Ramos (cell line): ENCODE data around the gene JAM3.

Experiments
- in situ Hi-C: fragments of 300-500 bp; cut with MboI; formaldehyde crosslinking; loops from one replicate; pipeline ENCODE4 v1.14.3; 2022; ENCODE audit warnings: low sequenced_read_pairs; ENCODE audit not compliant: unreplicated experiment

The JAM3 gene

DNA sequence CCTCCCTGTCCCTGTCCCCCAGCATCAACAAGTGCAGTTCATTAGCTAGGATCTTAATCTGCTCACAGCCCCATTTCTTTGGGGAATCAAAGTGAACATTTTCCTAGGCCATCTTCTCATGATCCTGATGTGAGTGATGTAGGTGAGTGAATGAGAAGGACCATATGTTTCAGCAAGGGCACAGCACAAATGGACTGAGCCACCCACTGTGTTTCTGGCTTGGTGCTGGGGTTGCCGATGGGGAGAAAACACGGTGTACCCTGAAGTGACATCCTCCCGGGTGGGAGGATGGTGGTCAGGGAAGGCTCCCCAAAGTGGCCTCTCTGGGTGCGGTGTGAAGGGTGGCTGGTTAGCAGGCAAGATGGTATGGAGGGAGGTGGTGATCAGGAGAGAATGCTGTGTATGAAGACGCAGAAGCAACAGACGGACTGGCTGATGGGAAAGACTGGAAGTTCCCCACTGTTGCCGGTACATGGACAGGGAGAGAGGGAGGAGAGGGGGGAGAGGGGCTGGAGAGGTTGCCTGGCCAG is 72.2 kb downstream of the JAM3 start:
- in situ Hi-C loops: no loop called here

DNA sequence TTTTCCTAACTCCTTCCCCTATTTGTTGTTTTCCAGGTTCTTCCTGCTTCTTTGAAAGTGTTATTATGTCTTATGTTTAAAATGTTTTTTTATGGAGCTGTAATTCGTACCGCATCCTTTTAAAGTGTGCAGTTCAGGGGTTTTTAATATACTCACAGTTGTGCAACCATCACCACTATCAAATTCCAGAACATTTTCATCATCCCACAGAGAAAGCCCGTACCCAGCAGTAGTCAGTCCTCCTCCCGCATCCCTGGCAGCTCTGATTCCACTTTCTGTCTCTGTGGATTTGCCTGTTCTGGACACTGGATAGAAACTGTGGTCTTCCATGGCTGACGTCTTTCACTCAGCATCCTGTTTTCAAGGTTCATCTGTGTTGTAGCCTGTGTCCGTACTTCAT is 73.7 kb downstream of the JAM3 start:
- in situ Hi-C loops: no loop called here

- in situ Hi-C loops: no loop called here
Measured at GRCh38 chr11:134143801-134144200, 74.9 kb downstream of the JAM3 start.

GRCh38 chr11:134144744-134145143 is 75.9 kb downstream of the JAM3 start:
- in situ Hi-C loops: no loop called here

DNA sequence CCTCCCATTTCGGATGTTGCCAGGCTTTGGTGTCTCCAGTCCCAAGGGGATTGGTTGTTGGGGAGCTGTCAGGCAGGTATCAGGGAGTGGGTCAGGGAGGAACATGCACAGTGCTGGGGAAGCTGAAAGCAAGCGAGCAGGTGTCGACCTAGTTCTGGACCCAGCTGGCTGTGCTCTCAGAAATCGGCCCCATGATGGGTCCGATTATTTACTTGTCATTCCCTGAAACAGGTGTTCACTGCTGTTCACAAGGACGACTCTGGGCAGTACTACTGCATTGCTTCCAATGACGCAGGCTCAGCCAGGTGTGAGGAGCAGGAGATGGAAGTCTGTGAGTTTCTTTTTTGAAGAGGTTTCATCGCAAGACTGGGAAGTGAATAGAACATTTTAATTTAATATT is 76.8 kb downstream of the JAM3 start:
- in situ Hi-C loops: no loop called here

DNA sequence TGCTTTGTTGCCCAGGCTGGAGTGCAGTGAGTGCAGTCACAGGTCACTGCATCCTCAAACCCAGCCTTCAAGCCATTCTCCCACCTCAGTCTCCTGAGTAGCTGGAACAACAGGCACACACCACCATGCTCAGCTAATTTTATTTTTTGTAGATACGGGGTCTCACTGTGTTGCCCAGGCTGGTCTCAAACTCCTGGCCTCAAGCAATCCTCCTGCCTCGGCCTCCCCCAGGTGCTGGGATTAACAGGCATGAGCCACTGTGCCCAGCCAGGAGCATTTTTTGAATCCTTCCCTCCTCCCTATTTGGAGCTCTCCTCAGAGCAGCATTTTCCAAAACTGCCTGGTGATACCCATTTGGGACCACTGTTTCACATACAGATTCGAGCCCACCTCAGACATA is 77.7 kb downstream of the JAM3 start:
- in situ Hi-C loops: no loop called here

DNA sequence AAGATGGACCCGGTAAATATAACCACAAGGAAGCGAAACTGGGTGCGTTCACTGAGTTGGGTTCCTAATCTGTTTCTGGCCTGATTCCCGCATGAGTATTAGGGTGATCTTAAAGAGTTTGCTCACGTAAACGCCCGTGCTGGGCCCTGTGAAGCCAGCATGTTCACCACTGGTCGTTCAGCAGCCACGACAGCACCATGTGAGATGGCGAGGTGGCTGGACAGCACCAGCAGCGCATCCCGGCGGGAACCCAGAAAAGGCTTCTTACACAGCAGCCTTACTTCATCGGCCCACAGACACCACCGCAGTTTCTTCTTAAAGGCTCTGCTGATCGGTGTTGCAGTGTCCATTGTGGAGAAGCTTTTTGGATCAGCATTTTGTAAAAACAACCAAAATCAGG is 80.5 kb downstream of the JAM3 start:
- in situ Hi-C loops: no loop called here

DNA sequence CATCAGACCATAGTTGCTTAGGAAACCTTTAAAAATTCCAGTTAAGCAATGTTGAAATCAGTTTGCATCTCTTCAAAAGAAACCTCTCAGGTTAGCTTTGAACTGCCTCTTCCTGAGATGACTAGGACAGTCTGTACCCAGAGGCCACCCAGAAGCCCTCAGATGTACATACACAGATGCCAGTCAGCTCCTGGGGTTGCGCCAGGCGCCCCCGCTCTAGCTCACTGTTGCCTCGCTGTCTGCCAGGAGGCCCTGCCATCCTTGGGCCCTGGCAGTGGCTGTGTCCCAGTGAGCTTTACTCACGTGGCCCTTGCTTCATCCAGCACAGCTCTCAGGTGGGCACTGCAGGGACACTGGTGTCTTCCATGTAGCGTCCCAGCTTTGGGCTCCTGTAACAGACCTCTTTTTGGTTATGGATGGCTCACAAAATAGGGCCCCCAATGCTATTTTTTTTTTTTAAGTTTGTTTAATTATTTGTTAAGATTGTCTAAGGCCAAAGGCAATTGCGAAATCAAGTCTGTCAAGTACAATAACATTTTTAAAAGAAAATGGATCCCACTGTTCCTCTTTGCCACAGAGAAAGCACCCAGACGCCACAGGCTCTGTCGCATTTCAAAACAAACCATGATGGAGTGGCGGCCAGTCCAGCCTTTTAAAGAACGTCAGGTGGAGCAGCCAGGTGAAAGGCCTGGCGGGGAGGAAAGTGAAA is 81.5 kb downstream of the JAM3 start:
- in situ Hi-C loops: no loop called here

DNA sequence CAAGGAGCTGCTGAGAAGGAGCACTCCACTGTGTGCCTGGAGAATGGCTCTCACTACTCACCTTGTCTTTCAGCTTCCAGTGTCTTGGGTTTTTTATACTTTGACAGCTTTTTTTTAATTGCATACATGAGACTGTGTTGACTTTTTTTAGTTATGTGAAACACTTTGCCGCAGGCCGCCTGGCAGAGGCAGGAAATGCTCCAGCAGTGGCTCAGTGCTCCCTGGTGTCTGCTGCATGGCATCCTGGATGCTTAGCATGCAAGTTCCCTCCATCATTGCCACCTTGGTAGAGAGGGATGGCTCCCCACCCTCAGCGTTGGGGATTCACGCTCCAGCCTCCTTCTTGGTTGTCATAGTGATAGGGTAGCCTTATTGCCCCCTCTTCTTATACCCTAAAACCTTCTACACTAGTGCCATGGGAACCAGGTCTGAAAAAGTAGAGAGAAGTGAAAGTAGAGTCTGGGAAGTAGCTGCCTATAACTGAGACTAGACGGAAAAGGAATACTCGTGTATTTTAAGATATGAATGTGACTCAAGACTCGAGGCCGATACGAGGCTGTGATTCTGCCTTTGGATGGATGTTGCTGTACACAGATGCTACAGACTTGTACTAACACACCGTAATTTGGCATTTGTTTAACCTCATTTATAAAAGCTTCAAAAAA is 82.3 kb downstream of the JAM3 start:
- in situ Hi-C loops: no loop called here

GRCh38 chr11:134152696-134153095 is 83.8 kb downstream of the JAM3 start:
- in situ Hi-C loops: no loop called here

GRCh38 chr11:134153147-134153905 is 84.5 kb downstream of the JAM3 start:
- in situ Hi-C loops: no loop called here

GRCh38 chr11:134154441-134154840 is 85.6 kb downstream of the JAM3 start:
- in situ Hi-C loops: no loop called here

DNA sequence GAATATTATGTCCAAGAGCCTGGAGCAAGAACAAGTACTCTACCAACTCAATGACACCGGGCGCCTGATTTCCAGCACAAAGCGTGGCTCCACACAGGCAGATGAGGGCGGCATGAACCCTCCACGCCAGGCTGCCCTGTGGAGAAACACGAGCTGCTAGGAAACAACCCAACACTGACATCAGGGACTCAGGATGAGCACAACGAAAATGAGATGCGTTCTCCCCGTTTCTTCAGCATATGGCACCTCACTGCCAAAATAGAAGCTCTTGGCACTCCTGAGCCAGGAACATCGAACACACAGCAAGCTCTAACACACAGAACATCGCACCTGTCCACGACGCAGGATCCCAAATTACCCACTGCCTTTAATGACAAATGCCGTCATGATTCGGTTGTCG is 86.6 kb downstream of the JAM3 start:
- in situ Hi-C loops: no loop called here

- in situ Hi-C loops: no loop called here
Measured at GRCh38 chr11:134155946-134156865, 87.3 kb downstream of the JAM3 start.

DNA sequence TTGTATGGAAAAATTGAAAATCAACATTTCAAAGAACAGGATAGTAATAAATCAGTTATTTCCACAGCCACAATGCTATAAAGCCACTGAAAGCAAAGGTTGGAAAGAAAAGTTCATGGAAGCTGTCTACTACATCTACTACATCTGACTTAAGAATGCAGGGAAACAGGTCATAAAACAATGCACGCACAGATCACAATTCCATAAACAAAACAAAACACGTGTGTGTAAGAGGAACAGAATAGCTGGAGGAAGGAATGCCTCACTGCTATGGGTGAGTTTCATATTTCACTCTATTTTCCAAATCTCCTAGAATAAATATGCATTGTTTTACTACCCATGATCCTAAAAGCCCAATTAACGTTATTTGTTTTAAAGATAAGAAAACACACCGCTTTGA is 88.6 kb downstream of the JAM3 start:
- in situ Hi-C loops: no loop called here

DNA sequence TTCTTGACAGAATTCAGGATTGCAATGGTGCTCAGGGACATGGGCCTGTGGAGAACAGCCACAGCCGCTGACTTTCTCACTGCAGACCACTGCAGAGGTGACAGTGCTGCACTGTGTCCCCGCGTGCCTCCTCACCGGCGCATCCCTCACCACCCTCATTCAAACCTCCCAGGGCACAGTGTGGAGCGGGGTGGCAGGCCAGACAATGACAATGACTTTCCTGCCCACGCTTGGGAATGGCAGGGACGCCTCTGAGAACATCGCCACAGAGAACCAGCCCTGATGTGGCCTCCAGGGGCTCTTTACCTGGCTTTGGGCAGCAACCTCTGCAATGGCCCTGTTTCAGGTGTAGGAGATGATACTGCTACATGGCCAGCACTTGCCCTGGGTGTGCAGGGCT is 89.2 kb downstream of the JAM3 start:
- in situ Hi-C loops: no loop called here

- in situ Hi-C loops: no loop called here
Measured at GRCh38 chr11:134159652-134160051, 90.8 kb downstream of the JAM3 start.

- in situ Hi-C loops: no loop called here
Measured at GRCh38 chr11:134164490-134165370, 95.9 kb downstream of the JAM3 start.
